ENCODE results near the gene TESMIN.

TESMIN gene

DNA sequence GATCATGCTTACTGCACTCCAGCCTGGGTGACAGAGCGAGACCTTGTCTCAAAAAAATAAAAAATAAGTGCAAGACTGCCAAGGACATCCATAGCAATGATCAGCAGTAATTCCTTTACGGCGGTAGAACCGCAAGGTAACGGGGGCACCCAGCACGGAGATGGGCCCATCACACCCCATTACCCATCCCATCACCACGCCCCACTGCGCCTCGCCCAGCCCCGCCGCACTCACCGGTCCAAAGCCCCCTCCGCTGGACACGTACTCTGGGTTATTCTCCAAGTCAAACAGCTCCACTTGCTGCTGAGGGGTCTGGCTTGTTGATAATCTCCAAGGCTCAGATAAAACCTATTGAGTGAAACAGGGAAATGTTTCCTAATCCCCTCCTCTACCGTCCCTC, 8.7 kb upstream of the TESMIN start:
- no peak for DNase-seq

DNA sequence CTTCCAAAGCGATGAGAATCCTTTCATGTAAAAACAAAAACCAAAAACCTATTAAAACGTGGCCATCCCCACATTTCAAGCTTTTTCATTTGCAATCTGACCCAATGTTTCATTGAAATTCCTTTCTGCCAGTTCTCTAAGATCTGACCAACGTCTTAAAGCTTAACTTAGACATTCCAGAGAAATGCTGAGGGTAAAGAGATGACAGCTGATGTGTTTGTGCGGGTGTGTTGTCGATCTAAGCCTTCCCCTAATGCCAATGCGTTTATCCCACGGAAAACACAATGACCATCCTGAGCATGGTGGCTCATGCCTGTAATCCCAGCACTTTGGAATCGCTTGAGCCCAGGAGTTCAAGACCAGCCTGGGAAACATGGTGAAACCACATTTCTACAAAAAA, 6.4 kb upstream of the TESMIN start:
- no peak for DNase-seq

DNA sequence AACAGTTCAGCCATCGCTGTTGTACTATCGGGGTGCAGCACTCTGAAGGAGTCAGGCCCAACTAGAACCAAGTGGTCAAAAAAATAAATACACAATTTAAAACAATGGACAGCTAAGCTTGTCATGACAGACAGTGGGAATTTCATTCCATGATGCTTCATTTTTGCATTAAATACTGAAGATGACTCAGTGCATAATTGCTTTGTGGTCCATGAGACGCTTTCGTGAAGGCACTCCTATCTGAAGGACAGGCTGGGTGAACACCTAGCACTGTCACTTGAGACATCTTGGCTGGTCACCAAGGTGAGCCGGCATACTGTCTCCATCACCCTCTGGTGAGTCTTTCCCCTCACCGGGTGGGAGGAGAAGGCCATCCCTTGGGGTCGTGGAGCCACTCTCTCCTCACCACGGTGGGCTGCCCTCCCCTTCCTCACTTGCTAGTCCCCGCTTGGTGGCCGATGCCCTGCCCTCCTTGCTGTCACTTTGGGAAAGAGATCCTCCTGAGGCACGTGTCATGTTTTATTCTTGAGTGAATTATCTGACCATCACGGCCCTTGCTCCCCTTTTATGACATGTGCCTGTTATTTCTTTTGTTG, 4.9 kb upstream of the TESMIN start:
- DNase-seq = no peak

DNA sequence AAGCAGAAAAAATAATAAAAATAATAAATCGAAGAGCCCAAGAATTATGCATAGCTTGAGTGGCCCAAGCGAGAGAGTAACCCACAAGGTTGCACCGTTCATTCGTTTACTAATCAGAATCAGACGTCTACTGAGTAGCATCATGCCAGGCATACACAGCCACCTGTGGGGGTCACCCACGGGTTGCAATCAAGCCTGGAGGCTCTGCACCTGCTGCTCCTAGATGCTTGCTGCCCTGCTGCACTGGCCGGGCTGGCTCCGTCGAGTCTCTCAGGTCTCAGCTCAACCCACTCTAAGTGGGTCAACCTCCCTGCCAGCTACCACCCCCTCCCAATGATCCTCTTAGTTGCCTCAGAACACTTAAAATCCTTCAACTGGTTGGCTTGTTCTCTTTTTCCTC, 2.0 kb upstream of the TESMIN start:
- no peak for DNase-seq

DNA sequence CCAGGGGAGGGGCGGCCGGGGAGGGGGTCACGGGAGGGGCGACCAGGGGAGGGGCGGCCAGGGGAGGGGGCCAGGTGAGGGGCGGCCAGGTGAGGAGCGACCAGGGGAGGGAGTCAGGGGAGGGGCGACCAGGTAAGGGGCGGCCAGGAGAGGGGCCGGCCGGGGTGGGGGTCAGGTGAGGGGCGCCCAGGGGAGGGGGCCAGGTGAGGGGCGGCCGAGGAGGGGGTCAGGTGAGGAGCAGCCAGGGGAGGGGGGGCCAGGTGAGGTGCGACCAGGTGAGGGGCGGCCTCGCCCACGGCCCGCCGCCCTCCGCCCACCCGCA, 355 bp downstream of the TESMIN start:
- no peak for DNase-seq

DNA sequence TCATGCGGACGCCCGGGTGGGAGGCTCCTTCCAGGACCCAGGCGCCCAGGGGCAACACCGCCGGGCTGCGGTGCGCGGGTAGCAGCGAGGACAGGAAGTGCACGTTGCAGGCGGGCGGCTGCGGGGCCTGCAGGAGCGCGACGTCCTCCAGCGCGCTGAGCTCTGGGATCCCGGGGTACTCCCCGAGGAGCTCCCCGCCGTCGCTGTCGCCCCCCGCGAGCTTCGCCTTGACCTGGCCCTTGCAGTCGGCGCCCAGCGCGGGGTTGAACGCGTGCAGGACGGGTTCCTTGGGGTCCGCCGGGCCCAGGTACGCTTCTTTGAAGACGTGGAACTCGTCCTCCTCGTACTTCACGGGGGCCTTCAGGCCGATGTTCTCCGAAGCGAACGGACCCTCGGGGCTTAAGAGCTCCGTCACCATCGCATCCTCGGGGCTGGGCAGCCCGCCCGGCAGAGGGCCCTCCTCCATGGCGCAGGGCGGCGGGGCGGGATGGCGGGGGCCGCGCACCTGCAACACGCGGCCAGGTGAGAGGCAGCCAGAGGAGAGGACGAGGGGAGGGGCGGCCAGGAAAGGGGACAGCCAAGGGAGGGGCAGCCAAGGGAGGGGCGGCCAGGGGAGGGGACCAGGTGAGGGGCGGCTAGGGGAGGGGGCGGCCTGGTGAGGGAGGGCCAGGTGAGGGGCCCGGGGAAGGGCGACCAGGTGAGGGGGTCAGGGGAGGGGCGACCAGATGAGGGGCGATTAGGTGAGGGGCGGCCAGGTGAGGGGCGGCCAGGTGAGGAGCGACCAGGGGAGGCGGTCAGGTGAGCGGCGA, 921 bp downstream of the TESMIN start:
- no peak for DNase-seq

DNA sequence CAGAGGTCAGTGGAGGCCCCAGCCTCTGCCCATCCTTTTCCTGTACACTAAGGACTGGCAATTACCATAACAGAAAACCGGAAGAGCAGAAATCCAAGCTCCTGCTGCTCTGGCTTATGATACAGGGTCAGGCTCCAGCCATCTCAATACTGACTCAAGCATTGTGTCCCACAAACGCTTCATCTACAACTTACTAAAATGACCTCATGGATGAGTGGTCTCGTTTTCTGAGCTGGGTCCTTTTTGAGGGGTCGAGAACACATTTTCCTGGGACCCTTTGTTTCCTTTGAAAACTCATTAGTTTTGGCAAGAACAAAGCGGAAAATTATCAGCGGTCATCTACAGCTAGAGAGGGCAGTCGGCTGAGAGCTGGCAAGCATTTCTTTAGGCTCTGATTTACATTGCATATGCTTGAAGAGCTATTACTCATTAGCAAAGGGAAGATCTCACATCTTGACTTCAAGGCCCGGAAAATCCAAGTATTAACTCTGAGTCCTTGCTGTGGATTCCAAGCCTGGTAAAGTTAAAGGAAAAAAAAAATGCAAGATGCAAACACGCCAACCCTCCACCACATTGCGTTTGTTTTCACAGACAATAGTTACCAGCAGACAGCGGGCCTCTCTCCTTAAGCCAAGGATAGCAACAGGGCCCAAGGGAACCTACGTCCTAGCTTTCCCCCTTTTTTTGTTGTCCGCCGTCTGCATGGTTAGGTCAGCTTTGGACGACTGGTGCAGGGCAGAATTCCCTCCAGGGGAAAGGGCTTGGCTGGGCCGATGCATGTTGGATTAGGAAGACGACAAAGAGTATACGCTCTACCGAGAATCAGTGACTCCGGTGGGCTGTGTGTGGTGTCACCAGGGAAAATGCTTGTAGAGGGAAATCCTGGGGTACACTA, 1.8 kb downstream of the TESMIN start:
- DNase-seq = no peak

DNA sequence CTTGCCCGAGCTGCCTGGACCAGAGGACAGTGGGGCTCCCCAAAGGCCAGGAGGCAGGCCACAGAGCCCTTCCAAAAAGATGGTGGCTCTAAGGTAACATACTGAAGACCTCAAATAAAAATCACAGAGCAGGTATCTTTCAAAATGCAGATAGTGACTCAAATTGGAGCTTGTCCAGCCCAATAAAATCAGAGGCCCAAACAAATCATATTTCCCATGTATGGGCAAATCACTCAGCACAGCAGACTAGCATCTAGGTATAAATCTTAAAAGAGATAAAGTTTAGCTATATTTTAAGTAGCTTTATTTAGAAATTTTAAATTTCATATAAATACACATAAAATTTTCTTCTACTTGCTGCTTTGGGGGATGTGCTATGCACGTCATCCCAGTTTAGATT, 3.3 kb downstream of the TESMIN start:
- DNase-seq = no peak

DNA sequence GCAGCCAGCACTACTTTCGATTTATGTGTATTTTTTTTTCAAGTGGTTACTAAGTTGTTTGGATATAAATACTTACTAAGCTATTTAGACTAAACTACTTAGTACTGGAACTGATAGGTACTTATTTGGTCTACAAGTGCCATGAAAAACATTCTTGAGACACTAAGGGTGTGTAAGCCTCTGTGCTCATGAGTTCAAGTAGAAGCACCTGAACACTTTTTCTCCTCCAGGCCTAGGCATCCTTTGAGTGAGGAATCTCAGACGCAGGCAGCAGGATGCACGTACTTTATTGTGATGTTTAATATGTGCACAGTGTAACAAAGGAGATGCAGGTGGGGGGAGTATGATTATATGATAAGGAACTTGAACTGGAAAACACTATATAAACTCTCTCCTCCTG, 7.8 kb downstream of the TESMIN start:
- DNase-seq = no peak

DNA sequence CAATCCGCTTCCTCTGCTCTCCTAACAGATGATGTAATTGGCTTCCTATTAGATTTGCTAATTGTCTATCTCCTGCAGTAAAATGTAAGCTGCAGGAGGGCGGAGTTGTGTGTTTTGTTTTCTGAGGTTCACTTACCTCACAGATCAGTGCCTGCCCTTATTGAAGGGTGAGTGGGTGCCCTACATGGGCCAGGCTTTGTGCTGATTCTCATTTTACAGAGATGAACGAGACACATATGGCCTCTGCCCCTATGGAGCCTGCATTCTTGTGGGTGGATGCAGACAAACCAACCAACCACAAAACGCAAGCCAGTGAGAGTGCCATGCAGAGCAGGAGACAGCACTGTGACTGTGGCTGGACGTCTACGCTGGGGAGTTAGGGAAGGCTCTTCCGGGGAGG, 9.9 kb downstream of the TESMIN start:
- DNase-seq = no peak

DNA sequence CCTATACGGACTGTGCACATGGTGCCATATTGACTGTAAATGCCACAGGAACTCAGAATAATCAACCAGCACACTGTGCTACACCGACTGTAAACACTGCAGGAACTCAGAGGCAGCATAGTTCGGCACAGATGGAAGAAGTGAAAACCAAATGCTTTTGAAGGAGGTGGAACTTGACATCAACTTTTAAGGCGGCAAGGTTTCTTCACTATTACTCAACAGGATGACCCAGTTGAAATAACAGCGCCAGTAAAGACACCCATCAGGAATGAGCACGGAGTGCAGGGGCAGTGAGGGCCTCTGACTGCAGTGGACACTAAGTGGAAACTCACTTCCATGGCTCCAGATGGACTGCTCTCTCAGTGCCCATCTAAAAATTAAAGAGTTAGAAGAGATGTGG, 15.7 kb downstream of the TESMIN start:
- DNase-seq = no peak

DNA sequence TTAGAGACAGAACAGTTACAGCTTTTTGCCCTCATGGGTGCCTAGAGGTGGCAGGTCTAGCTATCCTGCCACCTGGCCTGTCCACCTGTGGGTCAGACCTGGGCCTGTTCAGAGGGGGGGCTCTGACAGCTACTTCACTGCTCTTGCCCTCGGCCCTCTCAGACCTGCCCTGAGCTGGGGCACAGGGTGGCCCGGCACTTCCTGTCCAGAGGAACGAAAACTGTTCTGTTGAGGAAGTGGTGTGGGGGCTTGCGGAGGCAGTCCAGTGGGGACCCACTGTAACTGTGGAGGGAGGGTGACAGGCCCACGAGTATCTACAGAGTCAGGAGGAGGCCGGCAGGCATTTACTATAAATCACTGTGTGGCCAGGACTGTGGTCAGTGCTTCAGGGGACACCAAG, 16.2 kb downstream of the TESMIN start:
- DNase-seq = no peak

DNA sequence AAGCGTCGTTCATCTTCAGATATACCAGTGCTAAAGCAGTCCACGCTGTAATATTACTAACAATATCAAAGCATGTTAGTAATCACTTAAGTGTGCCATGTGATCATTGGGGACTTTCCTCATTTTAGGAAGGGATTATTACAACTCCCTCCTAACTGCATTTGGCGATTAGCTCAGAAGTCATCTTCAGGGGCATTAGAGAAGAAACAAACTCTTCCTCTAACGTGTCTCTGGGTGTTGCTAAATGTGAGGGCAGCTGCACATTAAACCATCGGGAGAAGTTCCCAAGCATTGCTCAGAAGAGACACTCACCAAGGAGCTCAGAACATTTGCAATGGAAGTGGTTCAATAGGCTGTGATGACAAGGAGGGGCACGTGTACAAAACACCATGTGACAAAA, 17.2 kb downstream of the TESMIN start:
- DNase-seq = no peak

DNA sequence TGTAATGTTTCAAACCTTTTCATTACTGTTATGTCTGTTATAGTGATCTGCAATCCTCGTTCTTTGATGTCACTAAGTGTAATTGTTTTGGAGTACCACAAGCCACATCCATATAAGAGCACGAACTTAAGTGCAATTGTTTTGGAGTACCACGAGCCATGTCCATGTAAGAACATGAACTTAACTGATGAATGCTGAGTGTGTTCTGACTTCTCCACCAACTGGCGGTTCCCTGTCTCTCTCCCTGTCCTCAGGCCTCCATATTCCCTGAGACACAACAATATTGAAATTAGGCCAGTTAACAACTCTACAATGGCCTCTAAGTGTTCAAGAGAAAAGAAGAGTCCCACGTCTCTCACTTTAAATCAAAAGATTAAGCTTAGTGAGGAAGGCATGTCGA, 23.5 kb downstream of the TESMIN start:
- DNase-seq = no peak

DNA sequence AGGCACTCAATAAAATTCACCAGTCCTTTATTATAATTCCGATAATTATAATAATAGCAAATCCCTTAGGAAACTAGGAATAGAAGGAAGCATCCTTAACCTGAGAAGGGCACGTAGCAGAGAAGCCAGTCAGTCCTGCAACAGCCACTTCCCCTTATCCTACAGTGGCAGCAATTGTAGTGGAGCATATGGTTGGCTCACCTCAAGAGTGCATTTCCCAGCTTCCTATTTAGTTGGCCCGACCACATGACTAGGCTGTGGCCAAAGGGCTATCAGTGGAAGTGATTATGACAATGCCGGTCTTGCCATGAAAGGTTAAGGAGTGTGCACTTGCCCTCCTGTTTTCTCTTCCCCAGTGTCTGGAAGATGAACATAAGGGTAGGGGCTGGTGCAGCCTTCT, 27.0 kb downstream of the TESMIN start:
- DNase-seq = no peak

DNA sequence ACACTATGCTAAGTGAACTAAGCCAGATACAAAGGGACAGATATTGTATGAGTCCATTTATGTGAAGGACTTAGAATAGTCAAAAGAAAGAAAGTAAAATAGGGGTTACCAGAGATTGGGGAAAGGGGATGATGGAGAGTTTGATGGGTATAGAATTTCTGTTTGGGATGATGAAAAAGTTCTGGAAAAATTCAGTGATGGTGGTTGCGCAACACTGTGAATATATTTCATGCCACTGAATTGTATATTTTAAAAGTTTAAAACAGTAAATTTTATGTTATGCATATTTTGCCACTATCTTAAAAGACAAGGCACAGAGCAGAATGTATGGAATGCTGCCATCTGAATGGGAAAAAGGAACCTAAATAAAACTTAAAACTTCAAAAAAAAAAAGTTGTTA, 29.2 kb downstream of the TESMIN start:
- no peak for DNase-seq

DNA sequence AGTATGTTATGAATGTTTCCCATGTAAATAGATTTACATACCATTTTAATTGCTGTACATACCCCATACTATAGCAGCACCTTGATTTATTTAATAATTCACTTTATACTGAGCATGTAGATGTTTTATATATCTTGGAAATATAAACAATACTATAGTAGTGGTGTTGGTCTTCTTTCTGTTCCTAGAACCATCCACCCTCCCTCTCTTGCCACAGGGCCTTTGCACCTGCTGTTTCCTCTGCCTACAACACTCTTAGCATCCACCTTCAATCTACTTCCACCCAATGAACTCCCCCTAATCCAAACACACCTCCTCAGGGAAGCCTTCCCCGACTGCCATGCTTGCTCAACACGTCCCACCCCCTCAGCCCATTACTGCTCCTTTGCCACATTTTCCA, 30.2 kb downstream of the TESMIN start:
- no peak for DNase-seq

DNA sequence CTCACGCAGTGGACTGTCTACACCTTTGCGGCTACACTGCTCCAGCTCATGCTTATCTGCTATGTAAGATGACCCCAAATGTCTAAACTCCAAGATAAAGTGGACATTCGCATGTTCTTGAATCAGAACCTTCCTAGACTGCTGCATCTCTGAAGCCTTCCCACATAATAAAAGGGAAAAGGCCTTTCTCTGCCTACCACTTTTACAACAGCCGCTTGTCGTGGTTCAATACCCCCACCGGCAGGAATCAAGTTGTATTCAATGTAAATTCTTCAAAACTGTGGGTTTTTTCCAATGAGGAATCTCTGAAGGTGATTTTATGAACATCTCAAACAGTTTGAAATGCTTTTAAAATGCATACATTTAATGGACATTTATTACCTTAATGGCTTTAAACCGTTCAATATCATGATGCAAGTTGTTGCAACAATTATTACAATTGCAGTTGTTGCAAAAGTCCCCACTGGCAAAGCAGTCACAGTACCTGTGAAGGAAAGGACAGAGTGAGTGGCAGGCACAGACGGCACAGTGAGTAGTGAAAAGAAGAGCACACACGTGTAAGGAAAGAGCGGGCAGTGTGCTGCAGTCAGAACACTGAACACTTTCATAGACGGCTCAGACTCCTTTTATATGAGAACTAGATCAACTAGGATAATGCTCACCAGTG, 35.7 kb downstream of the TESMIN start:
- no peak for DNase-seq

DNA sequence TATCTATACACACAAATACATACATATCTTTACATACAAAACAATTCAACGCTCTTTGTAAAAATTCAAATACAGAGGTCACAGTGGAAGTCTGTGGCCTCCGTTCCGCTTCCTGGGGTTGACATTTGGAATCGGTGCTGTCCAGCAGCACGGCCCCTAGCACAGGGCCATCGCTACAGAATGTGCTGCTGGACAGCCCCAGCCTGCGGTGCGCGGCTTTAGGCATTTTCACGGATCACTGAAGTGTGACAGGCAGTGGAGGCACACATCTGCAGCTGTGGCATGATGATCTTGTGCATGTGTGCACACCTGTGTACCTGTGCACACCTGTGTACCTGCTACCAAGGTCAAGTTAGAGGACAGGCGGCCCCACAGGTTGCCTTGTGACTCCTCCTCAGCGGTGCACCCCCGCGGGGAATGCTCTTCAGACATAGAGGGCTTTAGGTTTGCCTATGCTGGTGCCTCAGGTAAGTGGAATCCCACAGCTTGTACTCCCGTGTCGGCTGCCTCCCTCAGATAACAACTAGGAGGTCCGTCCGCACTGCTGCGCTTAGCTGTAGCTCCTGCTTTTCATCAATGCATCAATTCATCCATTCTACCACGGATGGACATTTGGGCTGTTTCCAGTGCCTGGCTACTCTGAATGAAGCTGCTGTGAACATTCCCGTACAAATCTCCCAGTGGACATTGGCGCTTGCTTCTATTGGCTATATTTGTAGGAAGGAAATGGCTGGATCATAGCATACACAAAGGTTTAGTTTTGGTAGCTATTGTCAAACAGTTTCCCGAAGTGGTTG, 37.1 kb downstream of the TESMIN start:
- no peak for DNase-seq

DNA sequence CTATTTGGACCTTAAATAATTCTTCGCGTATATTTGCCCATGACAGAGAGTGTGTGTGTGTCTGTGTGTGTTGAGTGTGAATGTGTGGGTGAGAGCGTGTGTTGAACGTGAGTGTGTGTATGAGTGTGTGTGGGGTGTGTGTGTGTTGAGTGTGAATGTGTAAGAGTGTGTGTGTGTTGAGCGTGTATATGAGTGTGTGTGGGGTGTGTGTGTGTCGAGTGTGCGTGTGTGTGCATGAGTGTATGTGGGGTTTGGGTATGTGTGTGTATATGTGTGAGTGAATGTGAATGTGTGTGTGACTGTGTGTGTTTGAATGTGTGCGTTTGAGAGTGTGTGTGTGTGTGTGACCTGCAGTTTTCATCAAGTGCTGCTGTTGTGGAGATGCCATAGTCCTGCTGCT, 40.2 kb downstream of the TESMIN start:
- DNase-seq = no peak

DNA sequence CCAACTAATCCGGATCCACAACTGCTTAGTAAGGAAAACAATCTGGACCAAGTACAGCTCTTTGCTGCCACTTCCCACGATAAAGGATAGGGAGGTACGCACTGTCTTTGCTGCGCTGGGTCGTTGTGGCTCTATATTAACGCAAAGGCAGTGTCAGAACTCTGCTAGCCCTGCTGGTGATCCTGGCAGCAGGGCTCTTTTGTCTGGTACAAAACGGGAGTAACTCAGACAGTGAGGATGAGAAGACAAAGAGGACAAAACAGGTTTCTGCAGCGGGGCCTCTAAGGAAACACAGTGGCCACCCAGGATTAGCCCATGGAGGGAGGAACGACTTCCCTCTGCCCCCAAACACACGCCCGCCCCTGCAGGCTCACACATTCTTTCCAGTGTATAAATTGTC, 40.9 kb downstream of the TESMIN start:
- DNase-seq = no peak

DNA sequence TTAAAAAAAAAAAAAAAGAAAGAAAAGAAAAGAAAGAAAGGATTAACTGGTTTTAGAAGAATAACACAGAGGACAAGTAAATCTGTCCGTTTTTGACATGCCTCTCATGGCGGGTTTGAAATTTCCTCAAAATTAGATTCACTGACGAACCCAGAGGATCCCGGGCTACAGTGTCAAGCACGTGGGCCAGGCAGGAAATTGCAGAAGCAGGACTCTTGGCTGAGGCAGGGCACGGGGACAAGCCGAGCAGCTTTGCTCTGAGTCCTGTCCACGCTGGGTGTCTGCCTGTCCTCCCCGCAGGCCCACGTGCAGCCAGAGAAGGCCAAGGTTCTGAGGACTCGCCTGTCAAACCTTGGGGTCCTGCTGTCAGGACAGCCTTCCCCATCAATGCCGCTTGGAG, 42.3 kb downstream of the TESMIN start:
- no peak for DNase-seq

DNA sequence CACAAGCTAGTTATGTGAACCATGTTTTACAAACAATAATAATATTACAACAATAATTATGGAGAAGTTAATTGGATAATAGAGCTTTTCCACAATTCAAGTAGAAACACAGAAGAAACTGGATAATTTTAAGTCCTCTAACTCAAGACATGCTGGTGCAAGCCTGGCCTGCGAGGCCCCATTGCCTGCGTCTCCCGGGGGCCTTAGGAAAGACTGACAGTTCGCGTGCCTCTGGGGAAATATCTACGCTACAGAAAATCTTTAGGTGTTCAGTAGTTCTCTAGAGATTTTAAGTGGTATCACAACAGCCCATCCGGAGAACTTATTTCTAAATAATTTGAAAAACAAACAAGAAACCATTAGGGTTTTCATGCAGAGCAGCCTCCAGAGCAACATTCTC, 43.8 kb downstream of the TESMIN start:
- DNase-seq = no peak
